ENCODE measurements around the gene MRC2.

The MRC2 gene

DNA sequence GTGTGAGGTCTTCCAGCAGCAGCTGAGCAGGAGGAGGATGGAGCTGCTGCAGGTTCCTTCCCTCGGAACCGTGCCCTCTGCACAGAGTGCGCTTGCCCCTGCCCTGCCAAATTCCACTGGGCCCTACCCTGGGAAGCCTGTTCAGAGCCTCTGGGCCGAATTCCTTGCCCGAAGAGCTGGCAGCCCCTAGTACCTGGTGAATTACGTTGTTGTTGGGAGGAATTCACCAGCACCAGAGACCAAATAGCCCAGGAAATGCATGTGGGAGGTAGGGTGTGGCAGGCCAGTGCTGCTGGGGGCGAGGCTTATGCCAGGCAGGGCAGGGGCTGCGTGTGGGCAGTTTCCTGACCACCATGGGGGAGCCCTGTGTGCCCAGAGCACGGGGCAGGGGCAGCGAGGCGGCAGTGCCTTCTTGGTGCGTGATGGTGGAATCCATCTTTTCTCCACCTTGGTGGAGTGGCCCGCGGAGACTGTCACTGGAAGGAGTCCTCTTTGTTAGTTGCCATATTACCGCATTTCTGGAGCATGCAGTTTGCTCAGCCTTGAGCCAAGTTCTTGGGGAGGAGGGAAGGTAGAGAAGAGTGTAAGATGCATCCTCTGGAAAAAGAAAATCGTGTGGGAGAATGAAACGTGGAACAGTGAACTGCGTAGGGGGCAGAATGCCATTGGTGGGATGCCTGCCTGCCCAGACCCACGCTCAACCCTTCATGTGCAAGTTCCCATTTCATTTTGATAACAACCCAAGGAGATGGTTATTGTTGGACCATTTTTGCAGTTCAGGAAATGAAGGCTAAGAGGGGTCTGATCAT, 2.3 kb downstream of the MRC2 start:
- TF ChIP-seq EZH2phosphoT487 (IDR thresholded peaks at IDR 0.05; ENCODE audit: low read length): no peak
- TF ChIP-seq, protein P1, sequence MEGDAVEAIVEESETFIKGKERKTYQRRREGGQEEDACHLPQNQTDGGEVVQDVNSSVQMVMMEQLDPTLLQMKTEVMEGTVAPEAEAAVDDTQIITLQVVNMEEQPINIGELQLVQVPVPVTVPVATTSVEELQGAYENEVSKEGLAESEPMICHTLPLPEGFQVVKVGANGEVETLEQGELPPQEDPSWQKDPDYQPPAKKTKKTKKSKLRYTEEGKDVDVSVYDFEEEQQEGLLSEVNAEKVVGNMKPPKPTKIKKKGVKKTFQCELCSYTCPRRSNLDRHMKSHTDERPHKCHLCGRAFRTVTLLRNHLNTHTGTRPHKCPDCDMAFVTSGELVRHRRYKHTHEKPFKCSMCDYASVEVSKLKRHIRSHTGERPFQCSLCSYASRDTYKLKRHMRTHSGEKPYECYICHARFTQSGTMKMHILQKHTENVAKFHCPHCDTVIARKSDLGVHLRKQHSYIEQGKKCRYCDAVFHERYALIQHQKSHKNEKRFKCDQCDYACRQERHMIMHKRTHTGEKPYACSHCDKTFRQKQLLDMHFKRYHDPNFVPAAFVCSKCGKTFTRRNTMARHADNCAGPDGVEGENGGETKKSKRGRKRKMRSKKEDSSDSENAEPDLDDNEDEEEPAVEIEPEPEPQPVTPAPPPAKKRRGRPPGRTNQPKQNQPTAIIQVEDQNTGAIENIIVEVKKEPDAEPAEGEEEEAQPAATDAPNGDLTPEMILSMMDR (IDR thresholded peaks at IDR 0.05; ENCODE audit: low read length): no peak
- Histone ChIP-seq H3K36me3 (replicated peaks; ENCODE audit: insufficient read depth, low read length) (no peaks in the 10 kb centered on the region), H2AFZ (ENCODE audit: low read length) (no peak overlapping the region), H3K79me2 (ENCODE audit: low read length) (no peaks in the 10 kb centered on the region), H3K4me2 (ENCODE audit: low read depth, low read length) (no peak overlapping the region), H3K4me3 (ENCODE audit: low read length) (no peak overlapping the region), H4K20me1 (ENCODE audit: insufficient read depth, low read length) (no peaks in the 10 kb centered on the region), H3F3A (ENCODE audit: insufficient read depth, low read length) (no peaks in the 10 kb centered on the region), H3K4me1 (ENCODE audit: low read length) (no peaks in the 10 kb centered on the region), H3K9me2 (replicated peaks; ENCODE audit: insufficient read depth, low read length) (no peaks in the 10 kb centered on the region), H3K9ac (ENCODE audit: low read length) (no peak overlapping the region), H3K9me3 (replicated peaks; ENCODE audit: insufficient read depth, low read length) (no peaks in the 10 kb centered on the region), H3K27me3 (replicated peaks; ENCODE audit: insufficient read depth, low read length) (peaks cover 49% of the 10 kb centered on the region), H3K27ac (ENCODE audit: low read length) (no peak overlapping the region)
- no peak for DNase-seq

DNA sequence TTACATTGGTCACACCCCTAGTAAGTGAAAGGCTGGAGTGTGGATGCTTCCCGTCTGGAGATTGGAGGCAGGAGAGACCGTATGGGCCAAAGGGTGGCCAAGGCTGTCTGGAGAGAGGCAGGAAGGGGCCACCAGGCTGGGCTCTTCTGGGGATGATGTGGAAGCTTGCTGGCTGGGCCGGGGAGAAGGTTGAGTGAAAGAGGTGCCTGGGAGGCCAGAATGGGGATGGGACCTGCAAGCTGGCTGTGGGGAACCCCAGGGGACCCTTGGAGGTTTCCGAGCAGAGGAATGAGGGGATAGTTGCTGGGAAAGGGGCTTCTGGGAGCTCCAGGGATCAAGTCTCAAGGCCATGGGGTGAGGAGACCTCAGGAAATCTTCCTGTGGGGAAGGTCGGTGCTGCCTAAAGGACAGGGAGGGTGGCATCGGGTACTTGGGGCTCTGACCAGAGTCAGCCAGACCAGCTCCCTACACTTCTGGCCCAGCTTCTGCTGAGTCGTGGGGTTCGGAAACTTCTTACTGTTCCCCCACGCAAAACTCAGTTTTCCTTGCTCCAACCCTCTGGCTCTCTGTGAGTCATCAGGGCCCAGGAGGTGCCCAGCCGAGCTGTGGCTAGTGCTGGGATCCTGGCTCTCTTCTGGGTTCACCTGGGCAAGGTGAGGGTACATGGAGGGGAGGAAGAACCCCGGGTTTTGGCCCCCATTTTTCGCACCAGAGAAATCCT, 3.1 kb downstream of the MRC2 start:
- H3K4me3 ChIP-seq (ENCODE audit: low read length): no peak overlapping the region

DNA sequence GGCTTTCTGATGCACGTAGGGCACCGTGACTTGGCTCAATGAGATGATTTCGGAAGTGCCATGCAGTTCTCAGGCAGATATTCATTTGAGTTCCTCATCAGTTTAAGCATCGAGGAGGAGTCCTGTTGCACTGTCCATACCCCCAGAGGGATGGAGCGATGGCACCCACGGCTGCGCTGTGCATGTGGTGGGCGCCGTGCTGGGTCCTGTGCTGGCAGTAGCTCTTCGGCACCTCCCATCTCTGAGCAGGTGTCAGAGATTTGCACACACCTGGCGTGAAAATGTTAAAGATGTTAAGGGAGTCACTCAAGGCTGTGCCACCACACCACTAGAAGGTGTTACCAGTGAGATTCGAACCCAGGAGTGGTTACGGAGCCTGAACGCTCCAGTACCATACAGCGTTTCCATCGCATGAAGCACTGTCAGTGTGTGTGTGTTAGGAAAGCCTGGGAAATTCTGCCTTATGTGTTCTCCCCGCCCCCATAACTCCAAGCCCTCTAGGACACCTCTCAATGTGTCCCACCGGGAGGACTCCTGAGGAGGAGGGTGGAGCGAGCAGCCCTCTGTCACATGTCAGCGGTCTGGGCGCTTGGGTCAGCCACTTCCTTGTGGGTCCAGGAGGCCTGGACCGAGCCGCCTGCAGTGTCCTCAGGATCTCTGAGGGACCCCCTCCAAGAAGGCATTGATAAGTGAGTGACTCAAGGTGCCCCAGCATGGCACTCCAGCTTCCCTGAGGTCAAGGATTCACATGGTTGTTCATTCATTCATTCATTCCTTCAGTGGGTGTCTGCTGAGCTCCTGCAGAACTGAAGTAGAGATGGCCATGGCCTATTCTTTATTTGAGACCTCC, 3.8 kb downstream of the MRC2 start:
- Histone ChIP-seq H3K27ac (ENCODE audit: low read length) (no peak overlapping the region), H3K9me3 (replicated peaks; ENCODE audit: insufficient read depth, low read length) (no peaks in the 10 kb centered on the region), H3K4me2 (ENCODE audit: low read depth, low read length) (no peak overlapping the region), H3K27me3 (replicated peaks; ENCODE audit: insufficient read depth, low read length) (peaks cover 49% of the 10 kb centered on the region), H3K4me1 (ENCODE audit: low read length) (no peaks in the 10 kb centered on the region), H3K9me2 (replicated peaks; ENCODE audit: insufficient read depth, low read length) (no peaks in the 10 kb centered on the region), H3K4me3 (ENCODE audit: low read length) (no peak overlapping the region), H3F3A (ENCODE audit: insufficient read depth, low read length) (no peaks in the 10 kb centered on the region), H3K9ac (ENCODE audit: low read length) (no peak overlapping the region), H3K36me3 (replicated peaks; ENCODE audit: insufficient read depth, low read length) (no peaks in the 10 kb centered on the region), H3K79me2 (ENCODE audit: low read length) (no peaks in the 10 kb centered on the region), H4K20me1 (ENCODE audit: insufficient read depth, low read length) (no peaks in the 10 kb centered on the region), H2AFZ (ENCODE audit: low read length) (no peak overlapping the region)
- DNase-seq: no peak
- no peak for TF ChIP-seq EZH2phosphoT487 (IDR thresholded peaks at IDR 0.05; ENCODE audit: low read length)
- TF ChIP-seq EZH2 (optimal IDR thresholded peaks at IDR 0.05; ENCODE audit: low read depth, low read length): no peak
- TF ChIP-seq, protein P1 (IDR thresholded peaks at IDR 0.05; ENCODE audit: low read length): no peak

More for the DNA sequence above, 3.1 kb downstream of the MRC2 start:
- no peaks in the 10 kb centered on the region for H3F3A ChIP-seq (ENCODE audit: insufficient read depth, low read length)
- H3K36me3 ChIP-seq (replicated peaks; ENCODE audit: insufficient read depth, low read length): no peaks in the 10 kb centered on the region
- H3K9ac ChIP-seq (ENCODE audit: low read length): no peak overlapping the region
- DNase-seq: no peak
- TF ChIP-seq, protein P1 (IDR thresholded peaks at IDR 0.05; ENCODE audit: low read length): no peak
- TF ChIP-seq EZH2 (optimal IDR thresholded peaks at IDR 0.05; ENCODE audit: low read depth, low read length) (no peak), EZH2phosphoT487 (IDR thresholded peaks at IDR 0.05; ENCODE audit: low read length) (no peak)
- H2AFZ ChIP-seq (ENCODE audit: low read length): no peak overlapping the region
- no peaks in the 10 kb centered on the region for H4K20me1 ChIP-seq (ENCODE audit: insufficient read depth, low read length)
- H3K79me2 ChIP-seq (ENCODE audit: low read length): no peaks in the 10 kb centered on the region
- no peaks in the 10 kb centered on the region for H3K4me1 ChIP-seq (ENCODE audit: low read length)
- H3K9me2 ChIP-seq (replicated peaks; ENCODE audit: insufficient read depth, low read length): no peaks in the 10 kb centered on the region
- no peak overlapping the region for H3K4me2 ChIP-seq (ENCODE audit: low read depth, low read length)
- H3K9me3 ChIP-seq (replicated peaks; ENCODE audit: insufficient read depth, low read length): no peaks in the 10 kb centered on the region
- H3K27me3 ChIP-seq (replicated peaks; ENCODE audit: insufficient read depth, low read length): peaks cover 49% of the 10 kb centered on the region
- H3K27ac ChIP-seq (ENCODE audit: low read length): no peak overlapping the region

Data from MM.1S (cell line).